ENCODE results near the gene RTN4RL1. TPM values are rescaled to one million over a fixed set of nuclear protein-coding genes. Genes with fewer than 3 reads are reported as not detected.

RTN4RL1 gene
- total RNA-seq, 1 experiment from 2014 or later: 0.69 TPM

- DNase-seq (ENCODE audit: low read depth): no peak
Observed at GRCh38 chr17:2047590-2047989, 22.5 kb upstream of the RTN4RL1 start.

- no peak for DNase-seq (ENCODE audit: low read depth)
Observed at GRCh38 chr17:2044263-2044894, 19.2 kb upstream of the RTN4RL1 start.

DNA sequence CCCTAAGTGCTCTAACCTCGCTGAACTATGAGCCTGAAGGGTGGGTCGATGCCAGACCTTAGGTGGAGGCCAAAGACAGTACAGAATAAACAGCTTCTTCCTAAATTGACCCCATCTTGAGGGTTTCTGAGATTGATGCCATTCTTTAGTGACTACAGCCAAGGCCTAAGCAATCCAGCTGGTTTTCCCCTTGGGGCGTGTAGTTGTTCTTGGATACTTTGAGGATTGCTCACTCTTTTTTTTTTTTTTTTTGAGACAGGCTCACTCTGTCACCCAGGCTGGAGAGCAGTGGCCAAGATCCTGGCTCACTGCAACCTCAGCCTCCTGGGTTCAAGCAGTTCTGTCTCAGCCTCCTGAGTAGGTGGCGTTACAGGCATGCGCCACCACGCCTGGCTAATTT is 18.7 kb upstream of the RTN4RL1 start:
- DNase-seq (ENCODE audit: low read depth): peak; percentile 64

- DNase-seq (ENCODE audit: low read depth): no peak
Observed at GRCh38 chr17:2042933-2043332, 17.8 kb upstream of the RTN4RL1 start.

GRCh38 chr17:2042390-2042847 is 17.3 kb upstream of the RTN4RL1 start:
- DNase-seq (ENCODE audit: low read depth): no peak

DNA sequence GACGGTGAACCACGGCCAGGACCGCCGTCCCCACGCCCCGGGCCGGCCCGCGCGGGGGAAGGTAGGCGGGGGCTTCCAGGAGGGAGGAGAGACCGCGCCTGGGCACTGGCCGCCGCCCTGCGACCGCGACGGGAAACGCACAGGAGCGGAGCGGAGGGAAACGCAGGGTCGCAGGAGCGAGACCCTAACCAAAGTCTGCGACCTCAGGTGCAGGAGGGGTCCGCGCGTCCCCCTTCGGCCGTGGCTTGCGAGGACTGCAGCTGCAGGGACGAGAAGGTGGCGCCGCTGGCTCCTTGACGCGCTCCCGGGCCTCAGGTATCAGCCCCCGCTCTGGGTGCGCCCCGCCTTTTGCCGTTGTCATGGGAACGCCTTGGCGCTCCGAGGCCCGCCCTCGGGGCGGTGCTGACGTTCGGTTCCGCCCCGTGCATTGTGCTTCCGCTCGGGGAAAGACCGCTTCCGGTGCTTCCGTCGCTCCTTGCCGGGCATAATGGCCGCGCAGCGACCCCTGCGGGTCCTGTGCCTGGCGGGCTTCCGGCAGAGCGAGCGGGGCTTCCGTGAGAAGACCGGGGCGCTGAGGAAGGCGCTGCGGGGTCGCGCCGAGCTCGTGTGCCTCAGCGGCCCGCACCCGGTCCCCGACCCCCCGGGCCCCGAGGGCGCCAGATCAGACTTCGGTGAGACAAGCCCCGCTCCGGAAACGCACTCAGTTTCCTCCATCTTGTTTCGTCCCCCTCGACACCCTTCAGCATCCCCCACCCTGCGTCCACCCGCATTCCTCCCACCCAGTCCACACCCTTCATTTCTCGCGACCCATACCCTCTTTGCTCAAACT is 16.6 kb upstream of the RTN4RL1 start, which contains the start of gene OVCA2:
OVCA2 (plus strand) TSS at position 462 of the 829 bp plus-strand sequence; CDS start at position 488, 26 bp downstream.
- peak; percentile 89 for DNase-seq (ENCODE audit: low read depth)

GRCh38 chr17:2040942-2041560 is 15.9 kb upstream of the RTN4RL1 start:
- DNase-seq (ENCODE audit: low read depth): no peak

DNA sequence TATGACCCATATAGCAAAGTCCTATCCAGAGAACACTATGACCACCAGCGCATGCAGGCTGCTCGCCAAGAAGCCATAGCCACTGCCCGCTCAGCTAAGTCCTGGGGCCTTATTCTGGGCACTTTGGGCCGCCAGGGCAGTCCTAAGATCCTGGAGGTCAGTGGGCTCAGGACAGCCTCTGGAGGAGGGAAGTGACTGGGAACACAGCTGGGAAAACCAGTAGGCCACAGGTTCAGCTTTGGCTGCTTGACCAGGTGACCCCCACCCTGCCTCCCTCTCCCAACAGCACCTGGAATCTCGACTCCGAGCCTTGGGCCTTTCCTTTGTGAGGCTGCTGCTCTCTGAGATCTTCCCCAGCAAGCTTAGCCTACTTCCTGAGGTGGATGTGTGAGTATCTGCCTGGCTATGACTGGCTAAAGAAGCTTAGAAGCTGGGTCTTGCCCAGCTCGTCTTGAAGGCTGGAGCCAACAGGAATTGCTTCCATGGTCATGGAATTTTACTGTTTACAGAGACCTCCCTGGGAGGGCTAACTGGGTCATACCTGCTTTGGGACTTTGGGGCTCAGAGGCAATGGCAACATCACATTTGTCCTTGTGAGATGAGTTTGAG is 15.2 kb upstream of the RTN4RL1 start:
- DNase-seq (ENCODE audit: low read depth): no peak

- DNase-seq (ENCODE audit: low read depth): no peak
Observed at GRCh38 chr17:2037155-2037554, 12.0 kb upstream of the RTN4RL1 start.

DNA sequence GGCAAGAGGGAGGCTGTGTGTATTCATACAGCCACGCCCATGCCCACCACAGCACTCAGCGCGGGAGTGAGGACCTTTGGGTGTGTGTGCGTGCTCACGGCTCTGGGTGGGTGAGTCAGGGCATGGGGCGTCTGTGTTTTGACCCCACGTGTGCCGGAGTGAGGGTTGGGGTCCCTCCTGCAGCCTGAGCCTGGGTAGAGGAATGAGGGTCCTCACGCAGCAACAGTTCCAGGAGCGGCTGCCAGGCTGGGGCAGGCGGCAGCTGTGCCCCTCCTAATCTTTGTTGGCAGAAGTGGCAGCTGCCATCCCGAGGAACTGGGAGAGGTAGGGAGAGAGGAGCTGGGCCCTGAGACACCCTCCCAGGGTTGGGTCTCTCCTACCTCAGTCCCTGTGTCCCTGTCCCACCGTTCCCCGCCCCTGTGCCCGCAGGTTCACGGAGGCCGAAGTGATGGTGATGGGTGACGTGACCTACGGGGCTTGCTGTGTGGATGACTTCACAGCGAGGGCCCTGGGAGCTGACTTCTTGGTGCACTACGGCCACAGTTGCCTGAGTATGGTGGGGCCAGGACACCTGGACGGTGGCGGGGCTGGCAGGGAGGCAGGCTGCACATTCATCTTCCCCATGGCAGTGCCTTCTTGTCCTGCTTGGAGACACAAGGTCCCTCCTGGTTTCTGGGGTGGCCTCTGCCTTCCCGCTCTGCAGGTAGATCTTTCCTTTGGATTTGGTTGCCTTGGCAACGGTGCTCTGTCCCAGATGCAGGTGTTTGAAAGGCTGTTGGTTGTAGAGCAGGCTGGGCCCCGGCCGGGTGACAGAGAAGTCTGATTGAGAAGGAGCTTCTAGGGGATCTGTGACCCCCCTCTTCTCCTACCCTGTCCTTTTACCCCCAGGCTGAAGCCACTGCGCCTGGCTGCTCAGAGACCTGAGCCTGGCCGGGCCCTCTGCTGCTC is 10.7 kb upstream of the RTN4RL1 start:
- no peak for DNase-seq (ENCODE audit: low read depth)

GRCh38 chr17:2034806-2035540 is 9.8 kb upstream of the RTN4RL1 start:
- DNase-seq (ENCODE audit: low read depth): peak; percentile 70

DNA sequence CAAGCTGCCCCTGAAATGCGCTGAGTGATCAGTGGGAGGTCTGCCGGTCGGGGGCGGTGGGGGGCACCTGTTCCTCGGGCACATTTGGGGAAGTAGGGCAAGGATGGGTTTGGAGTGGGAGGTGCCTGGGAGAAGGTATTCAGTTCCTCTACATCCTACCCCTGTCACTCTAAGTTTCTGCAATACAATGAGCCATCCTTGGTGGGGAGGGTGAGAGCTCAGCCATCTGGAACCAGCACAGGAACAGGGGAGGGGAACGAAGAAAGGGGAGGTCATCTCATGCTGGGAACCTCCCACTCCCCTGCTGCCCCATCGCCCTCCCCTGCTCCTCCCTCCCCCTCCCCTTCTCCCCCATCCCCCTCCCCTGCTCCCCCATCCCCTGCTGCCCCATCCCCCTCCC is 9.0 kb upstream of the RTN4RL1 start:
- DNase-seq (ENCODE audit: low read depth): no peak

- no peak for DNase-seq (ENCODE audit: low read depth)
Observed at GRCh38 chr17:2033153-2033552, 8.0 kb upstream of the RTN4RL1 start.

DNA sequence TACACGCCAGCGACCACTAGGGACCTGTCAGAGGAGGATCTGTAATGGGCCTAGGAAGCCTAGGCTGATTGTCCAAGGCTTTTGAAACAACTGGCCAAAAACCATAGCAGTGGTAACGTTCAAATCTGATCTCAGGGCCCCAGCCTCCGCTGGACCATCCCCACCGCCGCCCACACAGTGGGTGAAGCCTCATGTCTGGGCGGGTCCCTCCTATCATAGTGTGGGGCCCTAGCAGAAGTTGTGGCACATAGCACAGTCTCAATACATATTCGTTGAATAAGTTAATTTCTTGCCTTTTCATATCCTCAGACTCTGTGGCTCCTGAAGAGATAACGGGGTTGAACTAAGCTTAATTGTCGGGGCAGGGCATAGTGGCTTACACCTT is 5.6 kb upstream of the RTN4RL1 start:
- DNase-seq (ENCODE audit: low read depth): no peak

- peak; percentile 89 for DNase-seq (ENCODE audit: low read depth)
Observed at GRCh38 chr17:2029911-2030778, 5.0 kb upstream of the RTN4RL1 start, which contains the start of gene DPH1. Gene DPH1 (plus strand): TSS chr17:2030153. CDS start chr17:2030170, 17 bp downstream.

DNA sequence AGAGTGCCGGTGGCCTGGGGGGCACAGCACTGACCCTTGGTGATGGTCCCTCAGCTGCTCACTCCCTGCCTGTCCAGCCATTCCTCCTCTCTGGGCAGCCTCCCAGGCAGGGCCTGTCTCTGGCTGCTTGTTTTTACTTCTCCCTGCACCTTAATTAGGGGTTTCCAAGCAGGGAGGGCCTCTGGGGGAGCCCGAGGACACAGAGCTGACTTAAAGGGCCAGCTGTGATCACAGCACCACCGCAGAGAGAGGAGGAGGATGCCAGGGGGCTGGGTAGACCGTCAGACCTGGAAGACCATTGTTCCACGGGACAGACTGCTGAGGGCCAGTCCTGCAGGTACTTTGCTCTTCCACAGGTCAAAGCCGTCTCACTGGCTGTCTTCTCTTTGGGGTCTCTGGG is 3.6 kb upstream of the RTN4RL1 start:
- DNase-seq (ENCODE audit: low read depth): no peak

DNA sequence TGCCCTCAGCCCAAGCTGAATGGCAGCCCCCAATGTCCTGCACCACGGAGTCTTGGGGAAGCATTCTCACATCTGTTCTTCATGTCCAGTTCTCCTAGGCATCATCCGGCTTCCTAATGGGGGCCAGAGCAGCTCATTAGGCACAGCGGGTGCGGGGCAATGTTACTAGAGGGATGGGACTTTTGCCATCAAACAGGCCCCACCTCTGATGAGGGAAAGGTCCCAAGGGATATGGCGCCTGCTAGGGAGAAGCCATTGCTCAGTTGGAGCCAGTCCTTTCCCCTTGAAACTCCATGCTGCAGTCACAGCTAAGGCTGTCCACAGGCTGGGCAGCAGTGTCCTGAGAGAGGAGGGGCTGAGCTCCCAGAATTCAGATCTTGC is 3.1 kb upstream of the RTN4RL1 start:
- no peak for DNase-seq (ENCODE audit: low read depth)

DNA sequence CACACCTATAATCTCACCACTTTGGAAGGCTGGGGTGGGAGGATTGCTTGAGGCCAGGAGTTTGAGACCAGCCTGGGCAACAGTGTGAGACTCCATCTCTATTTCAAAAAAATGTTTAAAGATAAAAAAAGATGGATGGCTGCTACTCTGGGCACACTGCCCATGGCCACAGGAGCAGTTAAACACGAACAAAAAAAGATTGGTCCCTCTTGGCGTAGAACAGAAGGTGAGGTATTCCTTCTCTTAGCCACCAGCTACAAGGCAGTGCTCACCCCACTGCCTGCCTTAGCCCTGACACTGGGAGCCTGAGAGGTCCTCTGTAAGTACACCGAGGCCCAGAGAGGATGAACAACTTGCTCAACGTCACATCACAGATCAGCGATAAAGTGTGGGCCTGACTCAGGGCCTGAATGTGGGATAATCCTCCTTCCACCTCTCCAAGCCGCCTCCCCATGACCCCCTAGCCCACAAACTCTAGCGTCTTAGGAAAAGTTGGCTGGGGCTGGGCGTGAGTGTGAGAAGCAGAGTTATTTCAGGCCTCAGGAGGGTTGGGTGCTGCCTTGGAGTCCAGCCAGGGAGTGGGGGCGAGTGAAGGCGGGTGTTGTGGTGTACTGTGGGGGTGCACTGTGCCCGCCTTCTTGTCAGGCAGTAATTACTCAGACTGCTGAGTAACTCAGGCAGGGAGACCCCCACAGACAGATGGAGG is 2.5 kb upstream of the RTN4RL1 start:
- DNase-seq (ENCODE audit: low read depth): no peak
